Thoracic aorta (tissue), 2 donors: ENCODE measurements around the gene ZNF407. TPM values are rescaled to one million over a fixed set of nuclear protein-coding genes. Genes with fewer than 3 reads are reported as not detected.

ENCODE experiments used
- ATAC-seq: fragments of 150-250 bp; one replicate; pipeline ENCODE4 v1.8.0; 2017; ENCODE audit warnings: low read depth; ENCODE audit not compliant: insufficient number of reproducible peaks, low FRiP score
- DNase-seq: peaks from one replicate; pipeline ENCODE4 v3.0.0-alpha.2; 2020; ENCODE audit warnings: low spot score
- H3K27ac ChIP-seq, 2 donors: fragments of 200-600 bp; sonication (generic); 1 replicate in 1 of 2; 2 replicates in 1 of 2; pipeline ENCODE4 v1.5.1; 2016; ENCODE audit warnings: mild to moderate bottlenecking in 2 of 2, moderate library complexity in 2 of 2
- H3K27me3 ChIP-seq: fragments of 200-600 bp; sonication (generic); replicated peaks from 2 replicates; pipeline ENCODE4 v1.6.0; 2016; ENCODE audit warnings: mild to moderate bottlenecking; ENCODE audit not compliant: insufficient read depth
- H3K36me3 ChIP-seq: fragments of 200-600 bp; sonication (generic); one replicate; pipeline ENCODE4 v1.5.1; 2016
- H3K4me1 ChIP-seq, 2 donors: fragments of 200-600 bp; sonication (generic); 1 replicate in 1 of 2; 2 replicates in 1 of 2; pipeline versions ENCODE4 v1.5.1 to v1.6.0; 2016; ENCODE audit warnings: low read depth in 2 of 2, mild to moderate bottlenecking in 1 of 2; ENCODE audit not compliant: control insufficient read depth in 1 of 2
- H3K4me3 ChIP-seq: fragments of 200-600 bp; sonication (generic); 2 replicates; pipeline ENCODE4 v1.5.1; 2016; ENCODE audit warnings: mild to moderate bottlenecking
- H3K9me3 ChIP-seq: fragments of 200-600 bp; sonication (generic); 2 replicates; pipeline ENCODE4 v1.5.1; 2016
- total RNA-seq, 2 donors: library from RNA; depleted of rRNA; stranded (reverse); fragments of >200 nt; gene quantifications; one replicate each; pipeline versions ENCODE4 v1.1.0 to v1.2.3, GENCODE V29; 2016
- TF ChIP-seq, protein P1 (sequence below): fragments of 200-600 bp; sonication (generic); IDR thresholded peaks from one replicate; pipeline ENCODE4 v1.5.1; 2019; ENCODE audit warnings: antibody characterized with exemption

Gene ZNF407
- total RNA-seq, 2 donors from 2014 or later: 18.7 to 26.7 TPM

DNA sequence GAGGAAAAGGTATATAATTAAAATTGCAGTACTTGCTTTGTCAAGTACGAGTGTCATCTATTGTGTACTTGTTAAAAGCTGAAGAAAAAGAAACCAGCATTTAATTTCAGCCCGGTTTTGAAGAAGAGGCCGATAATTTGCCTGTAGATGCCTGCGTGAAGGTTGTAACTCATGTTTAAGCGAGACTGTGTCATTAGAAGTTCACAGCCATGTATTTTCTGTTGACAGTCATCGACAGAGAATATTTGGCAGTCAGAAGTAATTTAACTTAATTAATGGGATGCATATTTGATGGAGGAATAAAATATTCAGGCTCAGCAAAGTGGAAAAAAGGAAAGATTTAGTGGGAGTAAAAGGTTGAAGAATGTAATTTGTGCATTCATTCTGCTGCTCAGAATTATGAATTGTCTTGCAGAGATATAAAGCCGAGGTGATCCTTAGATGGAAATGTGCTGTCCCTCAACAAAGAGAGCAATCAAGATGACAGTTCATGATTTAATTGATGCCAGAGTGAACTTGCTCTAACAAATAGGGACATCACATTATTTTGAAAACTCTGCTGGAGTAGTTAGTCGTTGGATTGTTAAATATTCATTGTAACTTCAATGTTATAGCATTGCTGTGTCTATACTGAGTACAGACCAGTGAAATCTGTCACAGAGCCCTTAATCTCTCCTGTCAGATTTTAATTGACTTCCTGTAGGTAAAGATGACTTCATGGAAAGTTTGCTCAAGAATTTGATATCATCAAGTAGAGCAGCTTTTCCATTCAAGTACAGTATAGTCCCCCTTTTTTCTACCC, 53.9 kb downstream of the ZNF407 start:
- no peak overlapping the region for H3K27ac ChIP-seq
- no peak for ATAC-seq
- no peaks in the 10 kb centered on the region for H3K36me3 ChIP-seq
- no peaks in the 10 kb centered on the region for H3K9me3 ChIP-seq
- no peak overlapping the region for H3K4me3 ChIP-seq
- TF ChIP-seq, protein P1, sequence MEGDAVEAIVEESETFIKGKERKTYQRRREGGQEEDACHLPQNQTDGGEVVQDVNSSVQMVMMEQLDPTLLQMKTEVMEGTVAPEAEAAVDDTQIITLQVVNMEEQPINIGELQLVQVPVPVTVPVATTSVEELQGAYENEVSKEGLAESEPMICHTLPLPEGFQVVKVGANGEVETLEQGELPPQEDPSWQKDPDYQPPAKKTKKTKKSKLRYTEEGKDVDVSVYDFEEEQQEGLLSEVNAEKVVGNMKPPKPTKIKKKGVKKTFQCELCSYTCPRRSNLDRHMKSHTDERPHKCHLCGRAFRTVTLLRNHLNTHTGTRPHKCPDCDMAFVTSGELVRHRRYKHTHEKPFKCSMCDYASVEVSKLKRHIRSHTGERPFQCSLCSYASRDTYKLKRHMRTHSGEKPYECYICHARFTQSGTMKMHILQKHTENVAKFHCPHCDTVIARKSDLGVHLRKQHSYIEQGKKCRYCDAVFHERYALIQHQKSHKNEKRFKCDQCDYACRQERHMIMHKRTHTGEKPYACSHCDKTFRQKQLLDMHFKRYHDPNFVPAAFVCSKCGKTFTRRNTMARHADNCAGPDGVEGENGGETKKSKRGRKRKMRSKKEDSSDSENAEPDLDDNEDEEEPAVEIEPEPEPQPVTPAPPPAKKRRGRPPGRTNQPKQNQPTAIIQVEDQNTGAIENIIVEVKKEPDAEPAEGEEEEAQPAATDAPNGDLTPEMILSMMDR: no peak
- no peaks in the 10 kb centered on the region for H3K27me3 ChIP-seq
- DNase-seq: no peak
- H3K4me1 ChIP-seq: no peaks in the 10 kb centered on the region

DNA sequence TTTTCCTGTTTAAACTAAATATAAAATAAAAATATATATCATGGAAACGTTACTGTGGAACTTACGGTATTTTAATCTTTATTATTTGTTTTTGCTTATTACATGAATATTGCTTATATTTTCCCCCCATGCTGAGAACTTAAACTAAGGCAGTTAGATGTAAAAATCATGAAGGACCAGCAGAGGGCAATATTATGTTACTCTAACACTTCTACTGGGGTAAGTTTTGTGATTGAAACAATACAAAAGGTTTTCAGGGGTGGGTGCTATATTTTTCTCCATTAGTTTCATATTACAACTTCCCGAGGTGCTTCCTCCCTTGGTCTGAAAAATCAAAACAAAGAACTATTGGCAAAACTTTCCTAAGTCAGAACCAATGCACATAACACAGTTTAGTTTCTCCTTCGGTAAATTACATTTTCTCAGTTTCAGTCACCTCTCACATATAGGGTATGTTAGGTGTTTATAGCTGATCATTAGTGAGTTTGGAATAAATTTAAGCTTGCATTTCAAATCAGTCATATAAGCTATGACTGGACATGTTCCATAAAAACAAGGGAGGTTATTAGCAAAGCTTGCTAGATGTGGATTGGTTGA, 54.8 kb downstream of the ZNF407 start:
- H3K4me1 ChIP-seq: no peaks in the 10 kb centered on the region
- no peaks in the 10 kb centered on the region for H3K27me3 ChIP-seq
- DNase-seq: no peak
- TF ChIP-seq, protein P1: peak; percentile 50
- no peak overlapping the region for H3K4me3 ChIP-seq
- no peaks in the 10 kb centered on the region for H3K36me3 ChIP-seq
- no peak for ATAC-seq
- H3K9me3 ChIP-seq: no peaks in the 10 kb centered on the region
- no peak overlapping the region for H3K27ac ChIP-seq

DNA sequence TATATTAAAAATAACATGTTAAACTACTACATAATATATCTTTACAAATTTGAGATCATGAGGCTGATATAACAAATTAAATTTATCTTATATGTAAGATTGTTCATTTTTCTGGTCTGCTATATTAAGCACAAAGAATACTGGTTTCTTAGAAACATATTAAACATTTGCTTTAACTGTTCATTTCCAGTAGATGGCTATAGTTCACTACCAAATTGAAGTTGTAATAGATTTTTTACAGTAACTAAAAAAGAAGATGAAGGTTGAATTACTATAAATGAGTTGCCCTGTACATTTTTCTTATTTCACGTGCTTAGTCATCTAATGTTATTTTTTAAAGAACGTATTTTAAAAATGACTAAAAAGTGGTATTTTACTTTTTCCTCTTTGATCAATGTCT, 57.0 kb downstream of the ZNF407 start:
- Histone ChIP-seq H3K27me3 (no peaks in the 10 kb centered on the region), H3K9me3 (no peaks in the 10 kb centered on the region), H3K27ac (no peak overlapping the region), H3K4me3 (no peak overlapping the region), H3K4me1 (no peaks in the 10 kb centered on the region), H3K36me3 (no peaks in the 10 kb centered on the region)
- TF ChIP-seq, protein P1: no peak
- DNase-seq (no peak), ATAC-seq (no peak)

DNA sequence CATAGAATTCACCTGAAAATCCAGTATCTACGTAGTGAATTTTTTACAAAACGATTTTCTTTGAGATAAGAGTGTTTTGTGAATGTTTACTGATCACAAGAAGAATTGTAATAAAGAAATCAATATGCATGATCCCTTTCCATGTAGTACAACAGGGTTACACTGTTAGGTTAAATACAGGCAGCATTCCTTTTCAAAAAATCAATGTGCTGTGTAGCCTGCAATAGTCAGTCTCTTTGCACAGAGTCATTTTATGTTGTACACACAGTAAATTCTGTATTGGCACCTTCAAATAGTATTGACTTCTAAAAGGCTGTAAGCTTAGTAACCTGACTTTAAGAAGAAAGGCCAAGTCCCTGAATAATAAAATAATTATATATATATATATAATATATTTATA, 63.3 kb downstream of the ZNF407 start:
- Histone ChIP-seq H3K4me3 (no peak overlapping the region), H3K9me3 (no peaks in the 10 kb centered on the region), H3K4me1 (no peaks in the 10 kb centered on the region), H3K27me3 (no peaks in the 10 kb centered on the region), H3K27ac (no peak overlapping the region), H3K36me3 (peaks cover 5% of the 10 kb centered on the region)
- TF ChIP-seq, protein P1: no peak
- ATAC-seq: no peak
- DNase-seq: no peak

DNA sequence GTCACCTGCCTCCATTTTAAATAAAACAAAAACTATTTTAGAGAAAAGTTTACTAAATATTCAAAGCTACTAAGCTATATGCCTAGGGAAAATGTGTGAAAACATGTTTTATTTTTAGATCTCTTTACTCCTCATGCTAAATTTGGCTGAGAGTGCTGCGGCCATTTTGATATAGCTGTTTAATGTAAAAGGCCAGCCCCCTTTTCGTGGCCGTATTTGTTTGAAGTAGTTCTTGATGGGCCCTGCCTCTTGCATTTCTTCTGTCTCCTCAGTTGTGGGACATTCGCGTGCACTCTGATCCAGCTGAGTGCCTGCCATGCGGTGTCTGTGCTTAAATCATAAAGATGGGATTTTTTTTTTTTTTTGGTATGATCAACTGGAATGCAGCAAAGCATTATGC, 64.0 kb downstream of the ZNF407 start:
- H3K4me1 ChIP-seq: no peaks in the 10 kb centered on the region
- no peaks in the 10 kb centered on the region for H3K9me3 ChIP-seq
- ATAC-seq (no peak), DNase-seq (no peak)
- no peak overlapping the region for H3K4me3 ChIP-seq
- H3K36me3 ChIP-seq: peaks cover 5% of the 10 kb centered on the region
- no peaks in the 10 kb centered on the region for H3K27me3 ChIP-seq
- H3K27ac ChIP-seq: no peak overlapping the region
- TF ChIP-seq, protein P1: no peak
